HK-2 (cell line): ENCODE data around the gene MAP3K4.

Experiments
- DNase-seq: peaks from one replicate; pipeline ENCODE4 v3.0.0-alpha.2; 2018; ENCODE audit not compliant: unreplicated experiment

Gene MAP3K4

GRCh38 chr6:160991406-160992060 is at the start of gene MAP3K4:
Gene MAP3K4, plus strand, starts transcription at chr6:160991769. Its CDS starts 163 bp downstream, at chr6:160991932.
- peak; percentile 74 for DNase-seq

- DNase-seq: no peak
These were observed 47.6 kb upstream of the MAP3K4 start for GRCh38 chr6:160943997-160944396.

GRCh38 chr6:160945516-160946177 is 45.9 kb upstream of the MAP3K4 start:
- DNase-seq: no peak

GRCh38 chr6:160949531-160949930 is 42.0 kb upstream of the MAP3K4 start:
- no peak for DNase-seq

- DNase-seq: no peak
These were observed 41.1 kb upstream of the MAP3K4 start for GRCh38 chr6:160950507-160950906.

- no peak for DNase-seq
These were observed 40.2 kb upstream of the MAP3K4 start for GRCh38 chr6:160951187-160952030.

- DNase-seq: no peak
These were observed 38.8 kb upstream of the MAP3K4 start for GRCh38 chr6:160952633-160953281.

GRCh38 chr6:160955508-160956295 is 35.9 kb upstream of the MAP3K4 start:
- DNase-seq: no peak

- no peak for DNase-seq
These were observed 35.1 kb upstream of the MAP3K4 start for GRCh38 chr6:160956300-160957035.

GRCh38 chr6:160959726-160960435 is 31.7 kb upstream of the MAP3K4 start:
- DNase-seq: no peak

- DNase-seq: no peak
These were observed 30.7 kb upstream of the MAP3K4 start for GRCh38 chr6:160960839-160961238.

GRCh38 chr6:160962835-160963623 is 28.5 kb upstream of the MAP3K4 start:
- no peak for DNase-seq

- DNase-seq: no peak
These were observed 27.9 kb upstream of the MAP3K4 start for GRCh38 chr6:160963651-160964050.

- DNase-seq: no peak
These were observed 25.7 kb upstream of the MAP3K4 start for GRCh38 chr6:160965893-160966292.

- DNase-seq: no peak
These were observed 24.9 kb upstream of the MAP3K4 start for GRCh38 chr6:160966493-160967229.

- DNase-seq: no peak
These were observed 24.2 kb upstream of the MAP3K4 start for GRCh38 chr6:160967351-160967750.

- DNase-seq: no peak
These were observed 23.7 kb upstream of the MAP3K4 start for GRCh38 chr6:160967833-160968232.

GRCh38 chr6:160971171-160971570 is 20.4 kb upstream of the MAP3K4 start:
- DNase-seq: no peak
